HG03378 (cell line): ENCODE data around the gene ERAL1.
"Not testable (repeated sequence)": the region's sequence is repeated elsewhere in the genome, so short reads cannot be mapped to it uniquely, and the experiment has no call there.

Experiments
- ATAC-seq: cut with Tn5 transposase; IDR thresholded peaks from one replicate; pipeline ENCODE4 v1.9.1; 2021; ENCODE audit warnings: mild to moderate bottlenecking, moderate library complexity; ENCODE audit not compliant: unreplicated experiment

Gene ERAL1

DNA sequence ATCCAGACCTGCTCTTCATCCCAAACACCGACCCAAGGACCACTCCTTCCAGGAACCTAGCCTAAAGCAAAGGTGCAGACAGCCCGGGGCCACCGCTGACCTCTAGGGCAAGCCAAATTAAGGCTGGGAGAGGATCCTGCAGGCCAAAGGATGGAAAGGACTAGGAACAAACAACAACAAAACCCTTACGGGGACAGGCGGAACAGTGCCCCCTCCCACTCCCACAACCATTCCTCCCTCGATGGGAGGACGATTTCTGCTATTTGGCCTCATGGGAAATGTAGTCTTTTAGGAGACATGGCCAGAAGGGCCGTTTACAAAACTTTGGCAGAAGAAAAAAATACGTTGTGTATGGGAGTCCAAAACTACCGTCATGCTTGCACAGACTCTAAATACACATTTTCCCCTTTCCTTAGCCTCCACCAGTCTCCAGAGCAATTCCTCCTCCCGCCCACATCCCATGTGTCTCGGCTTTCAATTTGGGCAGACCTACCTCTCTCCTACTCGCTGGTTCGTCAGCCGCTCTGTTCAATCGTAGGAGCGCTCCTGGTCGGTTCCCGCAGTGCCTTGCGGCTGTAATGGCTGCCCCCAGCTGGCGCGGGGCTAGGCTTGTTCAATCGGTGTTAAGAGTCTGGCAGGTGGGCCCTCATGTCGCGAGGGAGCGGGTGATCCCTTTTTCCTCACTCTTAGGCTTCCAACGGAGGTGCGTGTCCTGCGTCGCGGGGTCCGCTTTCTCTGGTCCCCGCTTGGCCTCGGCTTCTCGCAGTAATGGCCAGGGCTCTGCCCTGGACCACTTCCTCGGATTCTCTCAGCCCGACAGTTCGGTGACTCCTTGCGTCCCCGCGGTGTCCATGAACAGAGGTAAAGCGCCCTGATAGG lies at the start of gene ERAL1:
Gene ERAL1, plus strand, starts transcription at position 560 of the 879 bp plus-strand sequence. Its CDS starts 19 bp downstream, at position 579.
- ATAC-seq = peak; percentile 85

DNA sequence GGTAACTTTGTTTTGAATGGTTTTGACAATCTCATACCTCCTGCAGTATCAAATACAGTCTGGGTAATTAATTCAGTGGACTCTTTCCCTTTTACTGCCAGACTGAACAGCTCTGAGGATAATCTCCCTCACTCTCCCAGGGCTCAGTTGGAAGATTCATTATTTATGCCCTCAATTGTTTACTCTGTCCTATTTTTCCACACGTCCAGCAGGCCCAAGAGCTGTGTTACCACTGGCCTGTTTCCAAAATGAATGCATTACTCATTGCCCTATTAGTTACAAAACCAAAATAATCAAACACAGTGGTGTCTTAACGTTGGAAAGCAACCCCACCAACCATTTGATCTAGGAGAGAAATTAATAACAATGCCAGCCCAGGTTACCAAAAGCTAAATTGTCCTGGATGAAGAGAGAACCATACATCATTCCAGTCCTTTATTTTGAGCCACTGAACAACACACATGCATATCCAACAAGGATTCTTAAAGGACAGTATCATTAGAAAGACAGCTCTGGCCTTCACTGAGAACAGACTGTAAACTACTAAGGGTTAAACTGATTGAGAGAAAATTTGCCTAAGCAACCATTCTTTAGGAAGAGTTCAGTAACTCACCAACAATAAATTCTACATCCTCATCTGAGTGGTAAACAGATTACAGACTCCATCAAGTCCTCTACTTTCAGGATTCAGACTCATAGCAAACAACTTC lies 46.7 kb upstream of the ERAL1 start:
- no peak for ATAC-seq

DNA sequence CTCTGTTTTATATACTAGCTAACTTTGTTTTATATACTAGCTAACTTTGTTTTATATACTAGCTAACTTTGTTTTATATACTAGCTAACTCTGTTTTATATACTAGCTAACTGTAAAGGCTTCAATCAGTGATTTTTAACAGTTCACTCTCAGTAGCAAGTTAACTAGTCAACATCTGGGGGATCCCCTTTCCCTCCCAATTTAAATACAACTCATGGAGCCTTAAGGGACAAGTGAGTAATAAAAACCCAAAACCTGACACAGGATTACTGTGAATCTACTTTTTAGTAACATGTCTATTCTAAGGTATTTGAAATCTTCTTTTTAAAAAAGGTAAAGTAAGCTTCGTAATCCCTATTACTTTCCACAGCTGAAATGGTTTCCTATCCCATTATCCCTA lies 44.4 kb upstream of the ERAL1 start:
- no peak for ATAC-seq

DNA sequence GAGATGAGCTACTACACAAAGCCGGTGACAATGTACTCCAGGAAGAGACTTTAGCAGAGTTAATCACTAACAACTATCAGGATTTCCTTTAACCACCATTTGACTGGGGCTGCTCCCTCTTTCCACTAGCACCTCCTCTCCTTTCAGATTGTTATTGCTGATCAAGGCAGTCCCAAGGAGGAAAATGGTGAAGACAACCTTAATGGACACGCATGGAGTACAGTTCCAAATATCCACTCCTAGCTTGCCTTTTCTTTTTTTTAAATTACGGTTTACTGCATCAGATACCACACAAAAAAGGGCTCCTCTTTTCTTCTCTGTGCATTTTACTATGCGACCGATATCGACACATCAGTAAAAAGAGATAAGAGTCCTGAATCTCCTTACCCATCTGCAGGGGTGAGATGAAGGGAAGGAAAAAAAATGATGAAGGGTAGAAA lies 43.1 kb upstream of the ERAL1 start:
- ATAC-seq = no peak

DNA sequence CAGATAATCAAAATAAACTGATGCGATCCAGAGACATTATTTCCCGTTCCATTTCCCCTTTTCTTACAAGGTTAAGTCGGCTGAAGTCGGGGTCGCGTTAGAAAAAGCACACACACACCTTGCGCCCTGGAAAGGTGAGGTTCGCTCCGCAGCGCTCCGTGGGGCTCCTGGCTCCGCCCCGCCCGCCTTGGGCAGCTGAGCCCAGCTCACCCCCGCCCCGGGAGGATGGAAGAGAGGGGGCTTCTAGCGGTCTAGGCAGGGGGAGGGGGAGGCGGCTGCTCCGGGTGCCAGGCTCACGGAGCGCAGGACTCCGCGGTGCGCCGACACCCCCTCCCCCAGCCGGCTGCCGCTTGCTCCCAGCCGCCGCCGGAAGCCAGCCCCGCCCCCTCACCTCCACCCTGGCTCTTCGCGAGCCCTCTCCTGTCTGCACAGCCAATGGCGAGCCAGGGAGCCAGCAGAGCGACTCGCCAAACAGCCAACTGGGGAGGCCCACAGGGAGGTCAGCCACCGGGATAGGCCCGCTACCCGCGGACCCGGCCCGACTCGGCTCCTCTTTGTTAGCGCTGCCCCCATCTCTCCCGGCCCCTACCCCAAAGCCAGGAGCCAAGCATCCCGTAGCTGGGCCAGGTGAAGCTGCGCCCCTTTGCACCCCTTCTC lies 42.6 kb upstream of the ERAL1 start:
- peak; percentile 84 for ATAC-seq

DNA sequence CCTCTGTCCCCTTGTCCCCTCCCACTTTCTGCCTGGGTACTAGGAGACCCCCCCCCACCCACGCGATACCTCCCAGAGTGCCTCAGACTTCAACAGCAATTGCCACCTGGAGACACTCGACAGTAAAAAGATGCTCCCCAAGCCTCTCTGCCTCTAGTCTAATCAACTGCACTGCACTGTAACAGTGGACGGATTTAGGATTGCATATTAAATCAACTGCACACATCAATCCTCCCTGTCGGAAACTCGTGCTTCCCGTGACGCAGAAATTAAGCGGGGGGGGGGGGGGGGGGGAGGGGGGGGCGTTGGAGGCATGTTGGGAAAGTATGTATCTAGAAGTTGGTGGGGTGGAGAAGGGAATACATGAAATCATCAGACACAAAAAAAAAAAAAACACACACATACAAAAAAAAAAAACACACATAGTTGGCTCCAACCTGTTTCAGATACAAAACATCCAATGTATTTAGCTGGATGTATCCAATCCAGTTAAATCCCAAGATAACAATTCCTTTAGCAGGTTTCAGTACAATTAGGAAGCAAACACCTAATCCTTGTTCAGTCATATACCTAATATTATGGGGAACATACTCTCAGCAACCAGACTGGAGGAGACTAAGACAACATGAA lies 42.0 kb upstream of the ERAL1 start:
- peak; percentile 26 for ATAC-seq

DNA sequence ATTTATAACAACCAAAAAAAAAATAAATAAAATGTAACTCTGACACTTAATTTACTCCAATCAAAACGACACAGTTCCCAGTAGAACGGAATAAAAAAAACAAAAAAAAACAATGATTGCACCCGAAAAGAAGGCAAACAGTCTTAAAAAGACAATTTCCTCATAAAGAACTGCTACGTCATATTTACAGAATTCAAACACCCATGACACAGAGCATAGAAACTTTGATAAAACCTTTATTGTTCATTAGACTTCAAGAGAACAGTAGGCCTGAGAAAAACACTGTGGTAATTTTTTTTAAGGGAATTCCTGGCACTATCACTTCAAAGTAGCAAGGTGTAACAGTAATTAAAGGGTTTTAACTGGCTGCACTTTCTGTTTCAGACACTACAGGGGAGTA lies 38.3 kb upstream of the ERAL1 start:
- no peak for ATAC-seq

DNA sequence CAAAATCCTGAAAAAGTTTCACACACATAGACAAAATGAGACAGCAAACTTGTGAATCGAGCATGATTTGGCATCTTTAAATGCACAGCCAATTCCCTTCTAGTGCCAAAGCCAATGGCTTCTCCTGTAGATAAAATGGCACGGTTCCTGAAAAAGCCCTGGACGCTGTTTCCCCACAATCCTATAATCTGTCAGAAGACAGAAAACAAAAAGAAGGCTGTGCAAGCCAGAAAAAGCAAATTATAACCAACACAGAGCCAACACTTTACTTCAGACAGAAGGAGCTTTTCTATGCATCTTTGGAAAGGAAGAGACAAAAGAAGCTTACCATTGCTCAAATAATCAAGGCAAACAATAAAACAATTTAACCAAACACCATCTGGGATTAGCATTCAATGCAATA lies 36.0 kb upstream of the ERAL1 start:
- no peak for ATAC-seq

DNA sequence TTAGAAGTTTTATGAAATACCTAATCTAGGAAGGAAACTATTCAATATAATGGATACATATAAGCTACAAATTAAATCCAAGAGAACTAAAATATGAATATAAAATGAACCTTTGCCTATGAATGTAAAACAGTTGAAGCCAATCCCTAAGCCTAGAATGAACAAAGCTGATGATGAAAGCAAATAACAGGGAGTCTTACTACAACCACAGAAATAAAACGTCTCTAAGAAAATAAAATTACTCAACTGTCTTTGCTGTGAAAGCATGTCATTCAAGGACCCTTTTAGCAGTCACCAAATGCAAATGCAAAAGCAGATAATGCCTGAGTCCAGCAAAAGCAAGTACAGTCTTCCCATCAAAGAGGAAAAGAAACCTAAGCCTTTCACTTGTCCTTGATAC lies 35.2 kb upstream of the ERAL1 start:
- no peak for ATAC-seq

DNA sequence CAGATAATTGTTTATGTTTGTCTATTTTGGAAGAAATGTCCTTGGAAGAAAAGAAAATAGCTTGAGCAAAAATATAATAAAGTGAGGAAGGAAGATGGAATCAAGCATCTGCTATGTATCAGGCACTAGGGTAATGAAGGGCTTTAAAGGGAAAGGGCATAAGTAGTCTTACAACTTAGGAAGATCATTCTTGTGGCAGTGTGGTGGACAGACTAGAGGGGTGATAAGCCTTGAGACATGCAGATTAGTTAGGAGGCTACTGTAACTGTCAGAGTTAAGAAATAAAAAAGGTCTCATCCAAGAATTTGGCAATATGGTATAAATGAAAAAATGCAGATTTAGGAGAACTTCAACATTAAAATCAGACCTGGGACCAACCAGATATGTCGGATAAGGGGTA lies 27.1 kb upstream of the ERAL1 start:
- no peak for ATAC-seq

DNA sequence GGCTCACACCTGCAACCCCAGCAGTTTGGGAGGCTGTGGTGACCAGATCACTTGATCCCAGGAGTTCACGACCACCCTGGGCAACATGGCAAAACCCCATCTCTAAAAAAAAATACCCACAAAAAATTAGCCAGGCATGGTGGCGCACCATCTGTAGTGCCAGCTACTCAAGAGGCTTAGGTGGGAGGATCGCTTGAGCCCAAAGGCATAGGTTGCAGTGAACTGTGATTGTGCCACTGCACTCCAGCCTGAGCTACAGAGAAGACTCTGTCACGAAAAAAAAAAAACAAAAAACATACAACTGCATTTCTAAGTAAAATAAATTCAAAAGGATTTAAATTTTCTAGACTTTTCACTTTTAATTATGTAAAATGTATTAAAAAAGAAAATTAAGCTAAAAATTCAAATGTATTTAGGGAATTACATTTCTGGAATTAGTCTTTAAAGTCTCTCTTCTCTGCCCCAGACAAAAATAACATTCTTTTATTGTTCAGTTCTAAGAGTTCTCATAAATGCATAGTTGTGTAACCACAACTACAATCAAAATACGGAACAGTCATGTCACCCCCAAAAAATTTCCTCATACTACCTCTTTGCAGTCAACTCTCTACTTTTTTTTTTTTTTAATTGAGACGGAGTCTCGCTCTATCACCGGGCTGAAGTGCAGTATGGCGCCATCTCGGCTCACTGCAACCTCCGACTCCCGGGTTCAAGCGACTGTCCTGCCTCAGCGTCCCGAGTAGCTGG lies 26.3 kb upstream of the ERAL1 start:
- ATAC-seq = no peak

DNA sequence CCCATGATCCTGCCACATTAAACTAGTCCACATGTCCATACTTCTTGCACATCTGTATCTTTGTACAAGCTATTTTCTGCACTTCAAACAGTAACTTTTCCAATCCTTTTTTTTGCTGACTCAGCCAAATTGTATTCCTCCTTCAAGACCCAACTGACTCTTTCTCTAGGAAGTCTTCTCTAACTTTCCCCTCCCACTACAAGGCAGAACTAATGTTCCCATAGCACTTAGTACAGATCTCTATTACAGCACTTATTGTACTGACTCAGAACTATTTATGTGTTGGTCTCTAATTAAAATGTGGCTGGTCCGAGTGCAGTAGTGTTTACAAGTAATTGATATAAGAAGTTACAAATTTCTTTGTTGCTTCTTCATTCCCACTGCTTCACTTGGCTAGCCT lies 20.4 kb upstream of the ERAL1 start:
- no peak for ATAC-seq

DNA sequence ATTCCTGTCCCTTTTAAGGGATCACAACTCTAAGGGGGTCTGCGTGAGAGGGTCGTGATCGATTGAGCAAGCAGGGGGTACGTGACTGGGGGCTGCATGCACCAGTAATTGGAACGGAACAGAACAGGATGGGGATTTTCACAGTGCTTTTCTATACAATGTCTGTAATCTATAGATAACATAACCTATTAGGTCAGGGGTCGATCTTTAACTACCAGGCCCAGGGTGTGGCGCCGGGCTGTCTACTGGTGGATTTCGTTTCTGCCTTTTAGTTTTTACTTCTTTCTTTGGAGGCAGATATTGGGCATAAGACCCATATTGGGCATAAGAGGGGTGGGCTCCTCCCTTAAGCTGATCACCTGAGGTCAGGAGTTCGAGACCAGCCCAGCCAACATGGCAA lies 18.3 kb upstream of the ERAL1 start:
- ATAC-seq = not testable (repeated sequence)

DNA sequence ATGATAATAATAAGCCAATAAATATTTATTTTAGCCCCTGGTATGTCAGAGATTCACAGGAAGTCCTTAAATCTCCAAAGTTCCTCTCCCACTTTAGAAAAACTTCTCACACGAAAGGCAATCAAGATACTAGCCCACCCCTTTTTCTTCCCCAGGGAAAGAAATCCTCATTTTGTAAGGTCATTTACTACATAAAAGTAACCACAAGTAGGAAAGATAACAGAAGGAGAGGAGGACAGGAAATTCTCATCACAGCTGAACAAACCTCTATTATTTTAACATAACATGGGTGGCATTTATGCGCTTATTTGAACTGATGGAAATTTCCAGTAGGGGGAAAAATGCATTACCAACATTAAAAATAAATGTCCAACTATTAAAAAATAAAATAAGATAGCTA lies 15.6 kb upstream of the ERAL1 start:
- ATAC-seq = no peak

DNA sequence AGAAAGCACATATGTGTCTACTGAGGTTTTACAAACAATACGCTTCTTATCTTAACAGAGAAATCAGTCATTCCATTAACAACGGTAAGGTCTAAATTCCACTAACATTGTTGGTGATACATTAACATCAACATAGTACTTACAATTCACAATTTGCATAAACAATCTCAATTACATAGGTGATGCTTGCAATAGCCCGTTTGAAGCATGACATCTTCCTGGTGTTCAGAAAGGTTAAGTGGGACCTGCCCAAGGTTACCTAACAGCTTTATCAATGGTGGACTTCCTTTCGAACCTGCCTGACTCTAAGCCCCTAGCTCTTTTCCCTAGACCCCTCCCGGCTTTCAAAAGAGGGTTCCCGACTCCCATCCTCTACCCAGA lies 12.9 kb upstream of the ERAL1 start:
- ATAC-seq = no peak

DNA sequence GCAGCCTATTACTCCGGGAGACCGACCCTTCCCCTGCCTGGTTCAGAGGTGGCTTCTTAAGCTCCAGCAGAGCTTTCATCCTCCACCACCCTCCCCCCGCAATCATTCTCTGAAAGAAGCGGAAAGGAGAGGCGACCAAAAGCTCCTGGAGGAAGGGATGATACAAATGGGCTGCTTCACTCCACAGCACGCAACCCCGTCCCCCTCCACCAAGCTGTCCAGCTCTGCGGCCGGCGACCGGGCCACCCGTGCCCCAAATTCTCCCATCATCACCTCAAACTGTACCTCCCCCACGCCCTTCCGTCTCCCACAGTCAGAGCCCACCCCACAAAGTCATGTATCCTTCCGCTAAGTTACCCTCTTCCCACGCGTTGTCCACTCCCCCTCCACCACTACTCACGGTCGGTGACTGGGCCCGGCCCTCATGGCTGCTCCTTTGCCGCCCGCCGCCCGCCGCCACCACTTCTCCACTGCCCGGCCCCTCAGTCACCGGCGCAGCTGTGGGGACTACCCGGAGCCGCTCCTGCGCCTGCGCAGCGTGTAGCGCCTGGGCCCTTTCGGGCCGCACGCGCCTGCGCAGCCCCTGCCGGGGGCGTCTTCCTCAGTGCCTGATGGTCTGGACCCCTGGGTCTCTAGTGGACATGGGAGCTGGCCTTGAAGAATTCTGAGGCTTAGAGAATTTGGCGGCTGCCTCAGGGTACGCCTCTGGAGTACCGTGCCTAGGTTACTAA lies 12.4 kb upstream of the ERAL1 start, which contains the start of gene FAM222B:
Gene FAM222B, minus strand, starts transcription at position 509 of the 731 bp plus-strand sequence. CDS start 76,123 bp downstream, outside the sequence.
- no peak for ATAC-seq

DNA sequence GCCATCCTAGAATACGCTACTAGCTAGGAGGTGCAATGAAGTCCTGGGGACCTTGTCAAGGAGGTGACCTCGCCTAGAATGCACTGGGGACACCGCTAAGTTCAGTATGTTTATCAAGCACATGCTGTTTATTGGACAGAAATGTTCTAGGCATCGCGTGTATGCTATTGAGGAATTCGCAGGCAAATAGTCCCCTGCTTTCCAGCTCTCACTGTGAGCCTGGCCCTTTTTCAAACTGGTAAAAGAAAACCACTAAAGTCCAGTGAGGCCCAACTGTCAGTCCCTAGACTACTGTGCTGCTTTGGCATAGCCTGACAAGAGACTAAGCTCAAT lies 11.0 kb upstream of the ERAL1 start:
- ATAC-seq = no peak

DNA sequence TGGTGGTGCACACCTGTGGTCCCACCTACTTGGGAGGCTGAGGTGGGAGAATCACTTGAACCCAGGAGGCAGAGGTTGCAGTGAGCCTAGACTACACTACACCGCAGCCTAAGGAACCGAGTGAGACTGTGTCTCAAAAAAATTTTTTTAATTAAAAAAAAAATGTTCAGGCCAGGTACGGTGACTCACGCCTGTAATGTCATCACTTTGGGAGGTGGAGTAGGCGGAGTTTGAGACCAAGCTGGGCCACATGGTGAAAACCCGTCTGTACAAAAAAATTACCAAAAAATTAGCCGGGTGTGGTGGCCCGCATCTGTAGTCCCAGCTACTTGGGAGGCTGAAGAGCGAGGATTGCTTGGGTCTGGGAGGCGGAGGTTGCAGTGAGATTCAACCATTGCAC lies 8.6 kb upstream of the ERAL1 start:
- no peak for ATAC-seq

DNA sequence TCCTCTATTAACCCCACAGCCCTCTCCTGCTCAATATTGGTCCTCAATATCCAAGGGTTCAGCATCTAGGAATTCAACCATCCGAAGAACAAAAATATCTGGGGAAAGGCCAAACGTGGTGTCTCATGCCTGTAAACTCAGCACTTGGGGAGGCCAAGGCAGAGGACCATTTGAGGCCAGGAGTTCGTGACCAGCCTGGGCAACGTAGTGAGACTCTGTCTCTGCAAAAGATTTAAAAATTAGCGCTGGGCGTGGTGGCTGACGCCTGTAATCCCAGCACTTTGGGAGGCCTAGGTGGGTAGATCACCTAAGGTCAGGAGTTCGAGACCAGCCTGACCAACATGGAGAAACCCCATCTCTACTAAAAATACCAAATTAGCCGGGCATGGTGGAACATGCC lies 8.1 kb upstream of the ERAL1 start:
- ATAC-seq = not testable (repeated sequence)

DNA sequence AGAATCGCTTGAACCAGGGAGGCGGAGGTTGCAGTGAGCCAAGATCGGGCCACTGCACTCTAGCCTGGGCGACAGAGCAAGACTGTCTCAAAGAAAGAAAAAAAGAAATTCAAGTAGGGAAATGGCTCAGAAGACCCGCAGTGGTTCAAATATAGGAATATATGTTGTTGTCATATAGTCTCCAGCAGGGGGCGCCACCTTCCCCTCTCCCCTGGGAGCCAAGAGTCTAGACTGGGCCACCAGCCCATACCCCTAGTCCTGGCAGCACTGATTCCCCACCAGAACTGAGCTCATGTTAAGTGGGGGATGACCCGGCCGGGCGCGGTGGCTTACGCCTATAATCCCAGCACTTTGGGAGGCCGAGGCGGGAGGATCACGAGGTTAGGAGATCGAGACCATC lies 6.1 kb upstream of the ERAL1 start:
- not testable (repeated sequence) for ATAC-seq
